Measurements from ENCODE around the gene GMDS.
A peak's percentile ranks its signal among the peaks of the same experiment; 100 is the strongest.

The GMDS gene

DNA sequence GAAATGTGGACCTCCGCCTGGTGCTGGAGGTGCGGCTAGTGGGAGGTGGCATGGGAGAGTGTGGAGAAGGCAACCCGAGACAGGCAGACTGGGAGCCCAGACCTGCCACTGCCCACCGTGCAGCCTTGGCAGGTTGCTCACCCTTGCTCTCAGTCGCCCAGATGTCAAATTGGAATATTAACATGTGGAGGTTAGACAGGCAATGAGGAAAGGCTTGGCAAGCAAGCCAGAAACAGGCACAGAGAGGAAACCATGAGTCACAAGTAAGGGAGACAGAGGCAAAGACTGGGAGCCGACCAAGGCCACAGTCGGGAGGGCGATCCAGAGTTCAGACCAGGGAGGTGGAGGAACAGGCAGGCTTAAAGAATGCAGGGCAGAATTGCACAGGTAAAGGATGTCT lies 457.5 kb downstream of the GMDS start:
- no peak for DNase-seq

DNA sequence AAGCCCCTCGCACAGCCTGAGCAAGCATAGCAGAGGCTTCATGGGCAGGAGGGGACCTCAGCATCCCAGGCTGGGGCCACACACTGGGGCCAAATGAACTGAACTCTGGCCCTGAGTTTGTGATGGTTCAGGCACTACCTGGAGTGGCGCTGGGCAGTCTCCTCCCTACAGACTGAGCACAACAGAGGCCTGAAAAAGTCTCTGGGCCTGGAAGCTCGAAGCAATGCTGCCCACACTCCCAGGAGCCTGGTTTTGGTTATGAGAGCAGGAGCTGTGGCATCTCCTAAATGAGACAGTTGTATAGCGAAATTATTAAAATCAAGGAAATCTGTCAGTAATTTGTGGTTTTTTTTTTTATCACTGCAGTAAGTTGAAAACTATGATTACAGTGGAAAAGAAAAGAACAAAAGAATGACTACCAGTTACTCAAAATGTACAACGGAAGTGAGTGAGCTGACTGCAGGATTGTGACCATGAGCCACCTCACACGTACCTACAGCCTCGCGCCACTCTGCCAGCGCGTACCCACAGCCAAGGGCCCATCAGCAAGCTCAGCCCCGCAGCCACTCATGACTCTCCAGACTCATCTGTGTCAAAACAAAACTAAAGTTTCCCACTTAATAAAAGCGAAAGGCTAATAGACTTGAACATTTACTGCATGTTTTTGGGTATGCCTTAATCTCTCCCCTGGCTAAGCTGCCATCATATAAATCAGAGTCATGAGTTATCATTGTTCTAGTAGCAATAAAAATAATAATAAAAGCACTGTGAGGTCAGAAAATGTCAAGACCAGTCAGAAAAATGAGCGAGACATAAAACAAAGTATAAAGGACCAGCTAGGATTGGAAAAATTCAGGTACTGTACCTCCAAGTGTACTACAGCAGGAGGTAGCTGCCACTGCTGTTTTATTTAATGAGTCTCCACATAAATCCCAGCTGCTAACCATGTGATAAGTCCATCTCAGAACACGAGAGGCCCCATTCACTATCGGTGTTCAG lies 458.7 kb downstream of the GMDS start:
- DNase-seq: peak; percentile 1

DNA sequence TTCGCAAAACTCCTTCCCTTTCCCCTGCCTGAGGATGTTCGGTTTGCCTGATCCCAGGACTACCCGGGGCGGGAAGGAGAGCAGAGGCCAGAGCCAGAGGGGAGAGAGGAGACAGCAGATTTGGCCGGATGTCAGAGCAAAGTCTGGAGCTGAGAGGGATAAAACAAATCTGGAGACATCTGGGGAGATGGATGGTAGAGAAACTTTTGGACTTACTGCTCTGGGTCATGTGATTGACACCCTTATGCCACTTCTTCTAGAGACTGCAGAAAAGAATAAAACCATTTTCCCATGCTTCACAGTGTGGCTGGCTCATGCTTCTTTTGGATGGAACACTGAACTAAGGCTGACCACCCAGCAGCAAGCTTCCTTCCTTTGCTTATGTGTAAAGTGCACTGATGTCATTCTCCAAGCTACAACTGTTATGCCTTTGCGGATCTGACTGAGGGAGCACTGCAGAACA lies 461.0 kb downstream of the GMDS start:
- no peak for DNase-seq

DNA sequence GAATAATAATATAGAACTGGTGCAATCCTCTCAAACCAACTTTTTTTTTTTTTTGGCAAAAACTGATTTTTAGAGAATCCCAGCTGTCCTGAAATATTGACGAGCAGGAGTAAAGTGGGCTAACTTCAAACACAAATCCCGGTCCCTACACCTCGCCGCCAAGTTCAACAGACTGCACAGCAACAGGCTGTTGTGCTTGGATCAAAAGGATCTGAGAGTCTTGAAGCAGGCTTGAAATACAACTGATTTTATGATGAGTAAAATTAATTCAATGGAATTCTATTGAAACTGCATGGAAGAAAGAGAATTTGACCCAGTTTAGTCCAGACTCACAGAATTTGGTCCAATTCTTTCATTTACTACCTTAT lies 463.6 kb downstream of the GMDS start:
- DNase-seq: no peak

DNA sequence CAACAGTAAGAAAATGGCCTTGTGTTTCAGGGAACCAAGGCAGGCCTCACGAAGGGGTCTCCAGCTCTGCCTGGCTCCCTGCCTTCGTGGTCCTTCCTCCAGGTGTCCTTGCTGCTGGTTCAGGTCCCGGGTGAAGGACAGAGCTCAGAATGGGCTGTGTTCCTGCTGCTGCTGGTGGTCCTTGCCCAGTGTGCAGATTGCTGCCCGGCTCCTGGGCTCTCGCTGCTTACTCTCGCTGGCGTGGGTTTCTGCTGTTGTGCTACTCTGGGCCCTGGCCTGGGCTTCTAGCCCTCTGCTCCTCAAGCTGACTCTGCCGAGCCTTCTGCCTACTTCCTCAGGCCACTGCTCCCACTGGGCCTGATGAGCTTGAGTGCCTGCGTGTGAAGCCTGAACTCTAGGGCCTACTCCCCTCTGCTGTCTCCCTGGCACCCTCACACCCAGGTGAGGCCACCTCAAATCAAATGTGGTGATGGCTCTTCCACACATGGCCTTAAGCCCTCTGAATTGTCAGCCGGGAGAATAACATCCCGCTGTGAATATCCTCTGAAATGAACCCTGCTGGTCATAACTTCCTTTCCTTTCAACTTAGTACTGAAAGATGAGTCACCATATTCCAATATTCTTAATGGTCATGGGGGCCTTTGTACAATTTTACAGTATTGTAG lies 464.1 kb downstream of the GMDS start:
- peak; percentile 72 for DNase-seq

DNA sequence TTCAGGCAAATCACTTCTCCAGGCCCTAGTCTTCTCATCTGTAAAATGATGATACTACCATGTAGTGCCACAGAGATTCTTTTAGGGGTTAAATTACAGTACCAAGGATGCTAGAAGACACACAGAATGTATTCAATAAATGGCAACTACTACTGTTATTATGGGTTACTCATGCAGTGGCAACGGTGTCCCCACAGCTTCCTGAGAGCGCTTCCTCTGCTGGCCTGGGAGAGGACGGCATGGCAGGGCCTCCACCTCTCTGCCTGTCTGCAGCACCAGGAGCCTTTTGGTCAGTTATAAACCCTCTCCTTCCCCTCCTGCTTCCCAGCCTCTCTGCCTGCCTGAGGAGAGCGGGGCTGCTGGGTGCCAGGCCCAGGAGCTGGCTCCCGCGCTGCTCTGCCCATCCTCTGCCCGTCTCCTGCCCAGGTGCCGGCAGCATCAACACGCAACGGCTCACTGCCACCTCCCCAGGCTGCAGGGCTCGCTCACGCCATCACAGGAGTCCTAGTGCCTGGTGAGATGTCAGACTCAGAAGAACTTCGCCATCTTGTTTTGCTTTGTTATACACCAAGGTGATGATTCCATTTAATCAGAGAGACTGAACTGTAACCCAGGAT lies 465.0 kb downstream of the GMDS start:
- DNase-seq: no peak

DNA sequence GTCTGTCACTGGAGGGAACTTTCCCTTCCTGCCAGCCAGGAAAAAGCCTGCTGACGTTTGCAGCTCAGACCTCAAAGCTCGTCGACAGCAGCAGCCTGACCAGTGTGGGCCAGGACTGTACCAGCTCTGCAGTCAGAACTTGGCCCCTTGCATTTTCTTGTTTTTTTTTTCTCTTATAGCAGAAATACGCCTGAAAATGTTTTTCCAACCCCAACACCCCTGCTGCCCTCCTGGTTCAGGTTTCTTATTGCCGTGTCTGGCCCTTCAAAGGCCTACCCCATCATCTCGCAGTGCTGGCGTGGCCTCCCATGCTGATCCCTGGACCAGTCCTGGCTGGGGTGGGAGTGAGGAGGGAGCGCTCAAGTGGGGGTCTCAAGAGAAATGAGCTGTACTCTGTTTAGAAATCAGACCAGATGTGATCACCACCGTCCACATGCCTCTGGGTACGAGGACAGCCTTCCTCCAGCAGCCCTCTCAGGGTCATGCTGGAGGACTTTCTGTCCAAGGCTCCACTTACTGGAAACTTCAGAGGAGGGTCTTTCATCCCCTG lies 466.6 kb downstream of the GMDS start:
- DNase-seq: no peak

DNA sequence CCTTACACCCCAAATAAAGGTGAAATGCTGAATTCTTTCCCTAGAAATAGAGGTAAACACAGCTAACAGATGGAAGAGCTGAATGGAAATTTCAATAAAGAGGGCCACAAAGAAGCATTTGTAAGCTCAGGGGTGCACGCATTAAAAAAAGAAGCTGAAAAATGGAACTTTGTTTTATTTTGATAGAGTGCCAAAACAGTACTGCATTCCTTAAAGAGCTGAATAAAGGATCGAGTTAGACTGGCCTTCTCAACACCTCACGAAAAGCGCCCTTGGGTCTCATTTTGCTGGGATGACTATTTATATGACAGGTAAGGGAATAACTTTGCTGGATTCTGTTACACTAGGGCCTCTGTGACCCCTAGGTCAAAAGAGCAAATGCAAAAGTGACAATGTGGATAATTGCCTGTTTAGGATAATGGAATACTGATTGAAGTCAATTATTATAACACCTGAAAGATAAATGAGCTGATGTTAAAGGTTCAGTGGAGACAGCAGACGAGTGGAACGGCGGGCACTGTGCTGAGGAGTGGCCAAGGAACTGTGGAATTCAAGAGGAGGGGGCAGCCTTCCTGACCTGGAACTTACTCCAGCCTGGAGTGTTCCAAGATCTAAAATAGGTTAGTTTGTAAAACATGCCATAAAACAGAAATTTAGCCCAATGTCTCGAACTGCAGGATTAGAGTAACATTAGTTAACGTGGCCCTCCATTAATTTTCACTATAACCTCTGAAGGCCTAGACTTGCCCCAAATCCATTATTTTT lies 467.3 kb downstream of the GMDS start:
- DNase-seq: no peak

DNA sequence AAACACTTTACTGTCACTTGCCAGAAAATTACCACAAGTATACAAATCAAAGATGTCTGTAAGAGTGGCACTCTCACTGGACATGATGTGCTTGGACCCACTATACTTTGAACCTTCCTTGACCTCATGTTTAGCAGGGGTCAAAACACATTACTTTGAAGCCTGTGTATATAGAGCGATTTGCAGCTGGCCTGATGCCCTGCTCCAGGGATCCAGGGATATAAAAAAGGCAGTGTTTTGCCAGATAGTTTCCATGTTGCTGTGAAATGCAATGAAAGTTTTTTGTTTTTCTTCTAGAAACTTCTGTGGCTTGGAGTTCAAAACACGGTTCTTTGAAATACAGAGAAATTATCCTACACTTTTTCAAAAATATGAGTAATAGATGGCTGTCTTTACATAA lies 470.0 kb downstream of the GMDS start:
- DNase-seq: no peak

DNA sequence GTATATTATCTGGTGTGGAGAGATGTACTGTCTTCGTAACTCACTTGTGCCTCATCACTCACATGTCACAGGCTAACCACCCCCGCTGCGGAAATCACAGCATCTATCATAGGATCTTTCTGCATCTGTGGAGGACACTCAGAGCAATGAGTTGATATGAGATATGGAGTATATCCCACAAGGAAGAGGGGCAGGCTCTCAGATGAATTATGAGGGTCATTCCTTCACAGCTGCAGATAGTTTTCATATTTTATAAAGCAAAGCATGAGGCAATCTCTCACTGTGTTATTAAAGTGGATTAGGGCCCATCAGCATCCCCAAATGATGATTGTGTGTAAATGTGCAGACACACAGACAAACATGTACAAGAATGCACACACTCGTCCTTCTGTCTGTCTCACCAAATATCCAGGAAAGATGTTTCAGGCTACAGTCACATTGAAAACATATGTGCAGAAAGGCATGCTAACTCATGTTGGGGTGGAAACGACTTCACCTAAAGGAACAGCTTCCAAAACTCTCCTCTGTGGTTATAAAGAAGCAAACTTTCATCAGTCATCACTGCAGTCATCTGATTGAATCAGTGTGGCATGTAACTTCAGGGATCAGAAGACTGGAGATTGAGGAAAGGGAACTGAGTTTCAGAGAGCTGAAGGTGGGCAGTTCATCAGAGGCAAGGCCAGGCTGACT lies 471.0 kb downstream of the GMDS start:
- DNase-seq: no peak

DNA sequence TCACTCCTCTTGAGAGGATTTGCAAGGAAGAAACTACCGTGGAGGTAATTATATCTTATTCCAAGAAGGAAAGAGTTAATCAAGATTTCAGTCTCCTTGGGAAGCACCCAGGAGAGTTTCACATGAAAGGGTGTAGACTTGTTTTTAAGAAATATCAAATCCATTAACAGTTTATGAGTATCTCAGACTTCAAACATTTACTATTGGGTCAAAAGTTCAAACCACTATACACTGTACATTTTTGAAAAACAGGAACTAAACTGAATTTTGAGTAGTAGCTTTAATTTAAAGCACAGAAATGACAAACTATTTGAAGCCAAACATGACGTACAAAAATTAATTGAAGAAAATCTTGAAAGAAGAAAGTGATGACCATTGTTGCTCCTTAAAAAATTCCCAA lies 471.7 kb downstream of the GMDS start:
- DNase-seq: no peak

DNA sequence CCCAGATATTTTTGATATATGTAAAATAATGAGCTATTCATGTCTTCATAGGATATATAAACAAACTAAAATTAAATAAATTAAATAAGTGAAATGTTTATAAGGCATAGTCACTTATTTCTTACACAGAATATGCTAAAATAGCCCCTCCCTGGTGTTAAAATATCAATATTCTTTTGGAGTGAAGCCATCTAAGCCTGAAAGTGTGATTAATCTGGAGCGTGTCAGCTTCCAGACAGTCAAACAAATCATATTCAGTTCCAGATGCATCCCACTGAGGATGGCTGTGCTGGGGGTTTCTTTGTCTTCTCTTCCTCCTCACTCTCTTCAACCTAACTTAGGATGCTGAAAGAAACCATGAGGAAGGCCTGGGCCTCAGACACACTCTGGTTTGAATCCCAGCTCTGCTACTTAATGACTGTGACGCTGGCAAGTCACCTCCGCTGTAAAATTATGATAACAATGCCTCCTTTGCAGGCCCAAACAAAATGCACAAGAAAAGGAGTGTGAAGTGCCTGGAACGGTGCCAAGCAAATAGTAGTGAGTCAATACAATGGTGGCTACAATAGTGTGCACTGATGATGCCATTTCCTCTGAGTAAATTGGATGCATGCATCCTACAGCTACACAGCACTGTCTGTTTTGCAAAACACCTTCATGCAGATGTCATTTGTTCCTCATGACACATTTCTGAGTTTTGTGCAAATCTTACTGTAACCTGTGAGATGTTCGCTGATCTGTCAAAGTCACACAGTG lies 474.3 kb downstream of the GMDS start:
- peak; percentile 78 for DNase-seq

DNA sequence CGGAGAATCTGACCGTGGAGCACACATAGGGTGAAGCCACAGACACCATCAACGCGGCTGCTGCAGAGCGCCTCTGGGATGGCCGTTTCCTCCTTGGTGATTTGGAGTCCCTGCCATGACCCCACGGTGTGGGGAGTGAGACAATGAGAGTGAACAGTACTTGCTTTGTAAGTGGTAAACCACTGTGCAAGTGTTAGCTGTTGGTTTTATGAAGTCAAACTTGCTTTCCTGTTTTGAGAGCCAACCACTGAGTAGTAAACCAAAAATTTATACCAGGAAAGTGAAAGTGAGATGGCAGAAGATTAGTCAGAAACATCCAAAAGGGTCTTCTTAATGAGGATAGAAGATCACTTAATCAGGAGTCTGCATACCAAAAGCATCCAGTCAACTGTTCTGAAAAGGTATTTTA lies 475.0 kb downstream of the GMDS start:
- no peak for DNase-seq

DNA sequence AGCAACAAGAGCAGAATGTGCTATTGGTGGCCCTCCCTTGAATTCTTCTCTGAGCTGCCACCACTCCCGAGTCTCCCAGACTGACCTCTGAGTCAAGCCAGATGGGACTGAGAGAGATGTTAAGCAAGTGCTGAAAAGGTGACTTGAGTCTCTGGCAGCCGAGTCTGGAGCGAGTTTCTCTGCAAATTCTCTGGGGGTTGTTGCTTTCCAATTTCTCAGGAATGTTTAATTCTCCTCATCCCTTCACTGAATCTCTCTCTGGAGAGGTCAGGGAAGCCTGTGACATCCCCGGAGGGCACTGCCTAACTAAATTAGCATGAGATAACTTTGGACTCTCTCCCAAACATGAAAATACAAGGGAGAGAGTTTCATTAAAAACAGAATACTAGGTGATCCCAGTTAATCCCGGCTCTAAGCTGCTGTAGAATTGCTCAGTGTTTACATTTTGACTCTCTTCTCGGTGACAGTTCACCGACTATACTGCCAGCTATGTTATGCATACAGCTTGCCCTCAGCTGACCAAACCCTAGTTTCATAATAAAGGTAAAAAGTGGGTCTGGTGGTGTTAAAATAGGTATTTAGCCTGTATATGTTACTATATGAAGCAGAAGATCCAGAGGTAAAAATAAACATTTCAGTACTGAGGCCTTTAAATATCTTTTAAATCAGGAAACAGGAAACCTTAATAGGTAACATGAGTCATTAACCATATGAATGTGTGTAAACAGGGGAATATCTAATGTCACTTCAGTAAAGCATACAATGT lies 477.7 kb downstream of the GMDS start:
- DNase-seq: no peak

DNA sequence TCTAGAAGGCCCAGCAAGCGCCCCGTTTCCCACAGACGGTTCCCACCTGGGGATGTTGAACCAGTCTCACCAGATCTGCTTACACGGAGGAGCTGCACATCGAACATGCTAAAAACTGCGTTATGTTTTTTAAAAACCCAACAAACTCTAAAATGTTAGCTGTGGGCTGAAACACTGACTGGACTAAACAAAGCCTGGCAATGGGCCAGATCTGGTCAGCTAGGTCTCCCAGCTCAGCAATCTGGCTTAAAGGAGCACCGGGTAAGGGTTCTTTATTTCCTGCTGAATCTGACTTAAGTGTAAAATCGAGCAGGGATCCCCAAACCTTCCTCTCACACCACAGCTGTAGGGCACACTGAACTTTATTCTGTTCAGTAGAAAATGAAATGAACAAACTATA lies 478.8 kb downstream of the GMDS start:
- no peak for DNase-seq

DNA sequence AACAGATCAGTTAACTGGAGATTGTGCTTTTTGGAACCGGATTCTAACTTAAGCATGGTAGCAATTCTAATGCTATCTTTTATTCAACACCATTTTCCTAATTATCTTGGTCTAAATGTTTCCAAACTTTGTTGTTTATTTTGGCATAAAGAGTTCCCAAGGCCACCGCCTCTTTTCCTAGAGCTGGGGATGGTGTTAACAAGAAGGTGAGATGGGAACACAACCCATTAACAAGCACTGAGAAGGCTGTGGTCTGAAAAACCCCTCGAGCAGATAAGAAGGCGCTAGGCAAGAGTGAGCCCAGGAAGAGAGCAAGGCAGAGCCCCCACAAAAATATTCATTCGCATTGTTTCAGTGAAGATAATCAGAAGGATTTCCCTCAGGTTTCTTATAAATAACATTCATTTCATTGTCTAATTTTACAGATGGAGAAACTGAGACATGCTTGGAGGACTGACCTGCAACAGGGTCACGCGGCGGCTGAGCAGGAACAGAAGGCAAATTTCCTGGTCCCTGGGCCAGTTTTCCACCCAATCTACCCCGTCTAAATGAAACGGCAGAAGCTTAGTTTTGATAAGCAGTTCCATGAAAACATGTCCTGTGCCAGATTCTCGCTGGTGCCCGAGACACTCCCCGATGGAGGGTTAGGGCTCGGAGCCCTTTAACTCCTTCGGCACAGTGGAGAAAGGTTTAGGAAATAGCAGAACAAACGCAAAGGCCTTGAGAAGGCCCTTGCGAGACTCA lies 480.1 kb downstream of the GMDS start:
- no peak for DNase-seq

DNA sequence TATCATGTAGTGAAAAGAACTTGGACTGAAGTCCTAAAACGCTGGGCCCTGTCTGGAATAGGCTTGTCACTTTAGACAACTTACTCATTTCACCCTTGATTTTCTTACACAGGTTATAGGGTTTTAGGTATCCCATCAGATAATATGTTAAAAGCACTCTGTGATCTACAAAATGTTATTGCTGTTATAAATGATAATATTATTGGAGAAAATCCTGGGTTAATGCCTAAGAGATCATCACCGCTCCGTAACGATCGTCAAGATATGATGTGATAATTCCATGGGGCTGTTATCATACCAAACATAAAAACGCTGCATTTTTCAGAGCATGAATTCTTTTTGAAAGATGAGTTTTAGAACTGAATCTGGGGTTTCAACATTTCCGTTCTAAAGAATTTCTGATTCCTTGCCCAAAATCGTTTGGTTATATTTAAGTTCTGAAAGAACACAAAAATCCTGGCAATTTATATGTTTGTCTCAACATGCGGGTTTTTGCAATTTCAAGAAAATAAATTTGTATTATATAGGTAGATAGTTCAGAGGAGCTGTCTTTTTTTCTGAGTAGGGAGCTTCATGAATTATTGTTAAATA lies 480.9 kb downstream of the GMDS start:
- DNase-seq: no peak

DNA sequence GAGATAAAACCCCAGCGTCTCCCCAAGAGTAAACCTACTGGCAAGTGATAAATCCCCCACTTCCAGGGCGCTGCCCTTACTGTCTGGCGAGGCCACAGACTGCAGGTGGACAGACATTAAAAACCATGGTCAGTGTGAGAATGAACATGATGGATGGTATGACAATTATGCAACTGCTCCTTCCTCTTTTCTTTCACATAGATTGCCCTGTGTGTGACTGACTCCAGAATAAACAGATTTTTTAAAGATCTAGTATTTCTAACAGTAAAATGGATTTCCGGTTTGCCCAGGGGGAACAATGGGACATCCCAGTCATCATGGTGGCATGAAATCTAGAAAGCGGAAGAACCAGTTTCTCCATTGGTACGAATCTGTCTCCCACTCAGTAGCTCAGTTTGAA lies 482.0 kb downstream of the GMDS start:
- peak; percentile 28 for DNase-seq

DNA sequence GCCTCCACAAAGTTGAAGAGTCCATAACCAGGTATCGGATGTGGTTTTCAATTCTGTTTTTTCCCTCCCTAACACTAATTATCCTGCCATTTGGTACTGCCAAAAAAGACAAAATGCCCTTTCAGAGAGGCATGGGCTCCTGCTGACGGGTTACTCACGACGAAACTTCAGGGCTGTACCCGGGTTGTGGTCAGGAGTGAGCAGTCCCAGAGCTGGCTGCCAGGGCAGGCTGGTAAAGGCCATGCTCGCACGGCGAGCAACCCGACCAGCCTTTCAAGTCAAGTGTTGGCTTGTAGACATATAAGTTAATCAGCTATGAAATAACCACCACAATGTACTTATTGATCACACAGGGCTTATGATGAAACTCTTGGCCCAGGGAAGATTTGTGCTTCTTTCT lies 483.2 kb downstream of the GMDS start:
- no peak for DNase-seq
